Lower leg skin (tissue), 4 donors: Measurements from ENCODE around the gene SCLT1. TPM values are rescaled to one million over a fixed set of nuclear protein-coding genes. Genes with fewer than 3 reads are reported as not detected.

Source experiments
- DNase-seq, 2 donors: peaks; one replicate each; pipeline ENCODE4 v3.0.0-alpha.2; 2019; ENCODE audit warnings: low spot score in 2 of 2
- H3K4me3 ChIP-seq: fragments of 200-600 bp; sonication (generic); 2 replicates; pipeline ENCODE4 v1.5.1; 2017; ENCODE audit warnings: mild to moderate bottlenecking, low read depth; ENCODE audit not compliant: poor library complexity, severe bottlenecking
- POLR2A ChIP-seq, 2 donors: fragments of 450-650 bp; IDR thresholded peaks; one replicate each; pipeline ENCODE4 v1.6.1; 2016 to 2017; ENCODE audit warnings: antibody characterized with exemption in 2 of 2, mild to moderate bottlenecking in 1 of 2, moderate library complexity in 1 of 2
- WGBS, 2 donors: methylation state at CpG; one replicate each; pipeline ENCODE4 v1.1.5; 2018; 5-methylcytosine and 5-hydroxymethylcytosine counted together
- intact Hi-C: fragments of 100-400 bp; cut with DNase I; formaldehyde crosslinking; loops from one replicate; pipeline ENCODE4 v1.15.0; 2023; ENCODE audit warnings: low total_unique reads
- total RNA-seq, 4 donors: library from RNA; depleted of rRNA; stranded (reverse); fragments of >200 nt; gene quantifications; one replicate each; pipeline ENCODE4 v1.1.0, GENCODE V29; 2016
- TF ChIP-seq, protein P1 (sequence below), 3 donors: fragments of 450-650 bp; IDR thresholded peaks; one replicate each; pipeline ENCODE4 v1.5.1; 2016; ENCODE audit warnings: antibody characterized with exemption in 3 of 3, mild to moderate bottlenecking in 3 of 3, moderate library complexity in 2 of 3

The SCLT1 gene
- total RNA-seq, 4 donors from 2014 or later = 4.4 to 8.6 (median 6.8) TPM

DNA sequence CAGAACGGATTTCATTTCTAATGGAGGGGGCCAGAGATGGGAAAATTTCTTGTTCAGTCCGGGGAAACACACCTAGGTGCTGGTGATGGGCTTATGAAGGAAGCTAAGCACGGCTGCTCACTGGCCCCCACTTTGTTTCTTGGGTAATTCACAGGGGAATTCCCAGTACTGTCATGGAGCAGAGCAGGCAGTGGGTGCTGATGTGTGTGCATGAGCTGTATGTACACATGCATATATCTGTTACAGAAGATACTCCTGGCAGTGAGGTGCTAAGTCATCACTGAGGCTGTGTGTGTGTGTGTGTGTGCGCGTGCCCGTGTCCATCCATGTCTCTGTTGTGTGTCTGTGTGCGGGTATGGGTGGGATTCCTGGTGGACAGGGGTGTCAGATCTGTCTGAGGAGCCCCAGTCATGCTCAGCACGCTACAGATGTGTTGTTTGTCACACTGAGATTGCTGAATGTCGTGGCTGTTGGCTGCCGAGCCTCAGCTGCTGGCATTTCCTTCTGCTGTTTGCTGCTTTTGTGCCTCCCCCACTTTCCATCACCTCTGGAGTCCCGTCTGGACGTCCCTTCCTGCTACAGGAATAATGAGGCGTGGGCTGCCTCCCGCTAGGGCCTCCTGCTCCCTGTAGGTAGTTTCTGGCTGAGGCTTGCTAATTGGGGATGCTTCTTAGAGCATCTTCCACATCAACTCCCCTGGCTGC, 230.6 kb downstream of the SCLT1 start:
- no peak for TF ChIP-seq POLR2A (IDR thresholded peaks at IDR 0.05)
- WGBS, 2 donors = 77 to 82% methylated on average over 14 of the region's 14 CpGs
- no peak for DNase-seq

GRCh38 chr4:128861856-128862518, 231.4 kb downstream of the SCLT1 start:
- WGBS, 2 donors = 88 to 89% methylated on average over 13 of the region's 13 CpGs
- DNase-seq = no peak
- H3K4me3 ChIP-seq = no peak overlapping the region
- TF ChIP-seq POLR2A (IDR thresholded peaks at IDR 0.05) = no peak
- TF ChIP-seq, protein P1, sequence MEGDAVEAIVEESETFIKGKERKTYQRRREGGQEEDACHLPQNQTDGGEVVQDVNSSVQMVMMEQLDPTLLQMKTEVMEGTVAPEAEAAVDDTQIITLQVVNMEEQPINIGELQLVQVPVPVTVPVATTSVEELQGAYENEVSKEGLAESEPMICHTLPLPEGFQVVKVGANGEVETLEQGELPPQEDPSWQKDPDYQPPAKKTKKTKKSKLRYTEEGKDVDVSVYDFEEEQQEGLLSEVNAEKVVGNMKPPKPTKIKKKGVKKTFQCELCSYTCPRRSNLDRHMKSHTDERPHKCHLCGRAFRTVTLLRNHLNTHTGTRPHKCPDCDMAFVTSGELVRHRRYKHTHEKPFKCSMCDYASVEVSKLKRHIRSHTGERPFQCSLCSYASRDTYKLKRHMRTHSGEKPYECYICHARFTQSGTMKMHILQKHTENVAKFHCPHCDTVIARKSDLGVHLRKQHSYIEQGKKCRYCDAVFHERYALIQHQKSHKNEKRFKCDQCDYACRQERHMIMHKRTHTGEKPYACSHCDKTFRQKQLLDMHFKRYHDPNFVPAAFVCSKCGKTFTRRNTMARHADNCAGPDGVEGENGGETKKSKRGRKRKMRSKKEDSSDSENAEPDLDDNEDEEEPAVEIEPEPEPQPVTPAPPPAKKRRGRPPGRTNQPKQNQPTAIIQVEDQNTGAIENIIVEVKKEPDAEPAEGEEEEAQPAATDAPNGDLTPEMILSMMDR (IDR thresholded peaks at IDR 0.05) = no peak
- intact Hi-C loops = loop anchor here (5.0 kb wide), 2 partner anchors 405 to 670 kb away; no protein-coding TSS in a partner anchor

More for the DNA sequence above, 230.6 kb downstream of the SCLT1 start:
- no peak overlapping the region for H3K4me3 ChIP-seq
- intact Hi-C loops = loop anchor here (5.0 kb wide), 2 partner anchors 405 to 670 kb away; no protein-coding TSS in a partner anchor

DNA sequence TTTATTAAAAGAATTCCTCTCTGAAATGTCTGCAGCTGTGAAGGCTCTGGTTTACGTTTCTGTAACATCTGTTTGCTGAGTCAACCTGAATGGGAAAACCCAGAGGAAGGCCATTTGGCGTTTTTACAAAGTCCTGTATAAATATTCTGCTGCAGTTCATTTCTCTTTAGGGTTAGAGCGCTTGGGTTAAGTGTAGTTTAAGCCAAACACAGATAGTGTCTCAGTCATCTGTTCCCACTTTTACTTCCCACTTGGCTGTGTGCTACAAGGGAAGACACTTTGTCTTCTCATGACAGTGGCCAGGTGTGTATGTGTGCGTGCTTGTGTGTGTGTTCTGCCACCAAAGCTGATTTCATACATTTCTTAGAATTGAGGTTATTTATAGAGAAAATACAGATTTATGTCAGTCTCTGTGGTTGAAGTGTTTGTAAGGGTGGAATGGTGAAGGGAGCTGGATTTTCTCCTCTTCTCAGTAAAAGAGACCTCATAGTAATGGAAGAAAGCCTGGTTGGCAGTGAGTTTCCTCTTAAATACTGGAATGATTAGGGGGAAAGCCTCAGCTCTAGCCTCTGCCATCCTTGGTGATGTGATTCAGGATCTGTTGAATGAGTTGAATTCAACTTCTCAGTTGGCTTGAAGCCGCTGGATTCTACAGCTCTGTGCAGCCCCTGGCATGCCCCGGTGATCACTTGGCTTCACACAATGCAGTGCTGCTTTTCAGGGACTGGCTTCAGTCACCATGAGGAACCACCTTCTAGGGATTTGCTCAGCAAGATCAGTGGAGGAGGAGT, 233.3 kb downstream of the SCLT1 start:
- WGBS, 2 donors = 59 to 60% methylated on average over 6 of the region's 6 CpGs
- intact Hi-C loops = loop anchor here (5.0 kb wide), 2 partner anchors 403 to 668 kb away; no protein-coding TSS in a partner anchor
- H3K4me3 ChIP-seq = no peak overlapping the region
- no peak for DNase-seq
- TF ChIP-seq POLR2A (IDR thresholded peaks at IDR 0.05) = no peak
- TF ChIP-seq, protein P1 (IDR thresholded peaks at IDR 0.05) = no peak

DNA sequence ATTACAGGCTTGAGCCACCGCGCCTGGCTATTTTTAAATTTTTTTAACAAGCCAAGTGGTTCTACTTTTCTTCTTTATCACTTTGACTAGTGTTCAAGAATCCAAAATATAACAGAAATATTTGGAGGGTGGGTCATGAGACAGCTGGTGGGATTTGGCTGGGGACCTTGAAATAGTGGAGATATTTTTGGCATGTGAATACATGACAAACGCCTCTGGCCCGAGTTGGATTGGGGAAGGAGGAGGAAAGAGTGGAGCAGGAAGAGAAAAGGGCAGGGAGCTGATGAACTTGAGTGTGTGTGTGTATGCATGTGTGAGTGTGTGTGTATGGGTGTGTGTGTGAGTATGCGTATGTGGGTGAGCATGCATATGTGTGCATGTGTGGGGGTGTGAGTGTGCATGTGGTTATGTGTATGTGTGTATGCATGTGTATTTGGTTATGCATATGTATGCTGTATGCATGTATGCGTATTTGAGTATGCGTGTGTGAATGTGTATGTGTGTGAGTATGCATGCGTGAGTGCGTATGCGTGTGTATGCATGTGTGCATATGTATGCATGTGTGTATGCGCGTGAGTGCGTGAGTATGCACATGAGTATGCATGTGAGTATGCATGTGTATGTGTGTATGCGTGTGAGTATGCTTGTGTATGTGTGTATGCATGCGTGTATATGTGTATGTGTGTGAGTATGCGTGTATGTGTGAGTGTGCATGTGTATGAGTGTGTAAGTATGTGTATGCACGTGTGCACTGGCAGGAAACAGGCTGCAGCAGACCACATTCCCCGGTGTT, 234.3 kb downstream of the SCLT1 start:
- no peak for DNase-seq
- no peak overlapping the region for H3K4me3 ChIP-seq
- 73 to 80% methylated on average over 18 of the region's 18 CpGs for WGBS, 2 donors
- intact Hi-C loops = no loop called here
- no peak for TF ChIP-seq POLR2A (IDR thresholded peaks at IDR 0.05)
- TF ChIP-seq, protein P1 (IDR thresholded peaks at IDR 0.05) = no peak

DNA sequence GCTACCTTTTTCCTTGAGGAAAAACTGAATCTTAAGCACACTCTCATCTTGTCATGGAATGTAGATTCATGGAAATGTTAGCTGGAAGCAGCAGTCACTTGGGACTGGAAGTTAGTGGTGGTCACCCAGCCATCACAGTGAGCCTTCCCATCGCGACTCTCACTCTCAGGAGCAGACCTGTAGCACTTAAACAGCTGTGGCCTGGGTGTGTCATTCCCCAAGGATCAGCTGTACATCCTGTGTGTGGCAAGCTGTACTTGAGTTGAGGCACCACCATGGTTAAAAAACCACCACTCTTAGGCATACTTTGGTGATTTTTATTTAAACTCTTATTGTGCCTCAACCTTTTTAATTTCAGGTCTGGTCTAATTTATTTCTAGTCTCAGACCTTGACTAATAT, 237.1 kb downstream of the SCLT1 start:
- no peak overlapping the region for H3K4me3 ChIP-seq
- no peak for DNase-seq
- 85 to 87% methylated on average over 2 of the region's 2 CpGs for WGBS, 2 donors
- intact Hi-C loops = no loop called here
- no peak for TF ChIP-seq POLR2A (IDR thresholded peaks at IDR 0.05)
- TF ChIP-seq, protein P1 (IDR thresholded peaks at IDR 0.05) = no peak
